ENCODE results near the gene SWI5.

DNA sequence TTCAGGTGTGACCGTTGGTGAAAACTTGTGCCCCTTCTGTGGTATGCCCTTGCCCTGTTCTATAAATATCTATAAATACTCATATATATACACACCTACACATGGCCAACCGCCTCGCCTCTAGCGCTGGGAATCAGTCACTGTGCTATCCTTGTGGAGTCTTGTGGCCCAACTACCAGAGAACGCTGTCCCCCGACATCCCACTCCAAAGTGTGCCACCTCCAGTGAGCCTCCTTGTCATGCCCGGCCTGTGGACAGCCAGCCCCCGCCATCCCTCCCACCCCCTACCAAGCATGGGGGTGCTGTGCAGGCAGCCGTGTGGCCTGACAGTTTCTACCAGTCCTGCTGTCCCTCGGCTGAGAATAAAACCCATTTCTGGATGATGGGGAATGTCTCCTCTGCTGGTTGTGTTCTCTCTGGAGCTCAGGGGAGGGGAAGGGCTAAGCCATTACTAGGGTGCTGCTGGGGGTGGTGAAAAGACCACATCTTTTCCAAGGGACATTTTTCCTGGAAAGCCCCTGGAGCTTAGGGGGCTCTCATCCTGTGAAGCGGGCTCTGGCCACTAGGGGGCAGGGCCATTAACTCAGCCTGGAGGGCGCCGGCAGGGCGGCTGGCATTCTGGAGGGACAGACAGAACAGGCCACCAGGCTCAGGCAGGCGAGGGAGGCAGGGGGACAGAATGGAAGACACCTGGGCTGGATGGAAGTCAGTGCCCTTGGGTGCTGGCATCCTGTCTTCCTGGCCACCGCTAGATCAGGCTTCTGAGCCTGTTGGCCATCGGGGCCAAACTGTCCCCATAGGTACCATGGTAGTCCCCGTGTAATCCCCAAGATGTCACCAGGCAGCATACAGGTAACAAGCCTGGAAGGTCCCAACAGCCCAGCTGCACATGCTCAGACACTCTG, 21.0 kb upstream of the SWI5 start:
- TF ChIP-seq EP300 (IDR thresholded peaks at IDR 0.05), result no peak
- TF ChIP-seq, protein P1, sequence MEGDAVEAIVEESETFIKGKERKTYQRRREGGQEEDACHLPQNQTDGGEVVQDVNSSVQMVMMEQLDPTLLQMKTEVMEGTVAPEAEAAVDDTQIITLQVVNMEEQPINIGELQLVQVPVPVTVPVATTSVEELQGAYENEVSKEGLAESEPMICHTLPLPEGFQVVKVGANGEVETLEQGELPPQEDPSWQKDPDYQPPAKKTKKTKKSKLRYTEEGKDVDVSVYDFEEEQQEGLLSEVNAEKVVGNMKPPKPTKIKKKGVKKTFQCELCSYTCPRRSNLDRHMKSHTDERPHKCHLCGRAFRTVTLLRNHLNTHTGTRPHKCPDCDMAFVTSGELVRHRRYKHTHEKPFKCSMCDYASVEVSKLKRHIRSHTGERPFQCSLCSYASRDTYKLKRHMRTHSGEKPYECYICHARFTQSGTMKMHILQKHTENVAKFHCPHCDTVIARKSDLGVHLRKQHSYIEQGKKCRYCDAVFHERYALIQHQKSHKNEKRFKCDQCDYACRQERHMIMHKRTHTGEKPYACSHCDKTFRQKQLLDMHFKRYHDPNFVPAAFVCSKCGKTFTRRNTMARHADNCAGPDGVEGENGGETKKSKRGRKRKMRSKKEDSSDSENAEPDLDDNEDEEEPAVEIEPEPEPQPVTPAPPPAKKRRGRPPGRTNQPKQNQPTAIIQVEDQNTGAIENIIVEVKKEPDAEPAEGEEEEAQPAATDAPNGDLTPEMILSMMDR (IDR thresholded peaks at IDR 0.05), result peak in 3 of 4 experiments; percentile 68 to 87 (median 76)
- no peak for TF ChIP-seq POLR2AphosphoS5 (IDR thresholded peaks at IDR 0.05)
